Peyer's patch (tissue), 4 donors: ENCODE data around the gene MBD3.

Experiments
- POLR2A ChIP-seq, 2 donors: fragments of 450-650 bp; IDR thresholded peaks; one replicate each; pipeline ENCODE4 v1.5.1; 2017; ENCODE audit warnings: antibody characterized with exemption in 2 of 2, mild to moderate bottlenecking in 2 of 2, moderate library complexity in 2 of 2
- TF ChIP-seq, protein P1 (sequence below), 6 experiments: fragments of 450-650 bp in 4 of 6; fragments of 200-600 bp in 2 of 6; sonication (generic) in 1 of 6; IDR thresholded peaks; one replicate each; pipeline ENCODE4 v1.5.1; 2017 to 2019; ENCODE audit warnings: antibody characterized with exemption in 6 of 6, mild to moderate bottlenecking in 3 of 6, moderate library complexity in 1 of 6

DNA sequence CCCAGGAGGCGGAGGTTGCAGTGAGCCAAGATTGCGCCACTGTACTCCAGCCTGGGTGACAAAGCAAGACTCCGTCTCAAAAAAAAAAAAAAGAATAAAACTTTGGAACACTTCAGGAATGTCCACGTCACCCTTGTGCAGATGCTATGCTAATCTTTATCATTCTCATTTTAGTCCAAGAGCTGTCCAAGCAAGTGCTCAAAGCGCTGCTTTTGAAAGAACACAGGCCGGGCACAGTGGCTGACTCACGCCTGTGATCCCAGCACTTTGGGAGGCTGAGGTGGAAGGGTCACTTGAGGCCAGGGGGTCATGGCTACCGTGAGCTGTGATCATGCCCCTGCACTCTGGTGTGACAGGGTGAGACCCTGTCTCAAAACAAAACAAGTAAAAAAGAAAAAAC, 23.7 kb upstream of the MBD3 start:
- no peak for TF ChIP-seq POLR2A (IDR thresholded peaks at IDR 0.05)
- TF ChIP-seq, protein P1, sequence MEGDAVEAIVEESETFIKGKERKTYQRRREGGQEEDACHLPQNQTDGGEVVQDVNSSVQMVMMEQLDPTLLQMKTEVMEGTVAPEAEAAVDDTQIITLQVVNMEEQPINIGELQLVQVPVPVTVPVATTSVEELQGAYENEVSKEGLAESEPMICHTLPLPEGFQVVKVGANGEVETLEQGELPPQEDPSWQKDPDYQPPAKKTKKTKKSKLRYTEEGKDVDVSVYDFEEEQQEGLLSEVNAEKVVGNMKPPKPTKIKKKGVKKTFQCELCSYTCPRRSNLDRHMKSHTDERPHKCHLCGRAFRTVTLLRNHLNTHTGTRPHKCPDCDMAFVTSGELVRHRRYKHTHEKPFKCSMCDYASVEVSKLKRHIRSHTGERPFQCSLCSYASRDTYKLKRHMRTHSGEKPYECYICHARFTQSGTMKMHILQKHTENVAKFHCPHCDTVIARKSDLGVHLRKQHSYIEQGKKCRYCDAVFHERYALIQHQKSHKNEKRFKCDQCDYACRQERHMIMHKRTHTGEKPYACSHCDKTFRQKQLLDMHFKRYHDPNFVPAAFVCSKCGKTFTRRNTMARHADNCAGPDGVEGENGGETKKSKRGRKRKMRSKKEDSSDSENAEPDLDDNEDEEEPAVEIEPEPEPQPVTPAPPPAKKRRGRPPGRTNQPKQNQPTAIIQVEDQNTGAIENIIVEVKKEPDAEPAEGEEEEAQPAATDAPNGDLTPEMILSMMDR (IDR thresholded peaks at IDR 0.05): no peak
